ENCODE measurements around the gene SP6.

DNA sequence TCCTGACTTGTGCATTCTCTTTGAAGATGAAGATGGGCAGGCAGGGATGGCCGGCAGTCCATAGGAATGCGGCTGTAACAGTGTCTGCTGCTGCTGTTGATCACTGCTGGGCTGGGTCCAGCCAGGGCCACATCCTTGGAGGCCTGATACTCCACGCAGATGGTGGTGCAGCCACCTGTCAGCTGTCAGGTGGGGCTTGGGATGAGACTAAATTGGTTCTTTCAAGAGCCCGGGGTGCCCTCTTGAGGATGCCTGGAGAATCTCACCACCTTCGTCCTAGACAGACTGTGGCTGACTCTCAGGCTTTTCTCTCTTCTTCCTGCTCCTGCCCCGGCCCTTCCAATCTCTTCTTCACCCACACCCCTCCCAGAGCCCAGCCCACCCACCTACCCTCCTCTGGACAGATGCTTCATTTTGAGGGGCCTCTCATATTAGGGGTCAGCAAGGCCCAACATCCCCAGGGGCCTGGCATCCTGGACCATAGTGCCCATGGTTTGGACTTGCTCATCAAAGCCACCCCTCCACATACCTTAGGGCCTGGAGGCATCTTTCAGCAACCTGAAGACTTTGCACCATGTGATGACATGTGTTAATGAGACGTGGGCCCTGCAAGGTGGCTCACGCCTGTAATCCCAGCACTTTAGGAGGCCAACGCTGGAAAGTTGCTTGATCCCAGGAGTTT, 48.5 kb downstream of the SP6 start:
- TF ChIP-seq, protein P1, sequence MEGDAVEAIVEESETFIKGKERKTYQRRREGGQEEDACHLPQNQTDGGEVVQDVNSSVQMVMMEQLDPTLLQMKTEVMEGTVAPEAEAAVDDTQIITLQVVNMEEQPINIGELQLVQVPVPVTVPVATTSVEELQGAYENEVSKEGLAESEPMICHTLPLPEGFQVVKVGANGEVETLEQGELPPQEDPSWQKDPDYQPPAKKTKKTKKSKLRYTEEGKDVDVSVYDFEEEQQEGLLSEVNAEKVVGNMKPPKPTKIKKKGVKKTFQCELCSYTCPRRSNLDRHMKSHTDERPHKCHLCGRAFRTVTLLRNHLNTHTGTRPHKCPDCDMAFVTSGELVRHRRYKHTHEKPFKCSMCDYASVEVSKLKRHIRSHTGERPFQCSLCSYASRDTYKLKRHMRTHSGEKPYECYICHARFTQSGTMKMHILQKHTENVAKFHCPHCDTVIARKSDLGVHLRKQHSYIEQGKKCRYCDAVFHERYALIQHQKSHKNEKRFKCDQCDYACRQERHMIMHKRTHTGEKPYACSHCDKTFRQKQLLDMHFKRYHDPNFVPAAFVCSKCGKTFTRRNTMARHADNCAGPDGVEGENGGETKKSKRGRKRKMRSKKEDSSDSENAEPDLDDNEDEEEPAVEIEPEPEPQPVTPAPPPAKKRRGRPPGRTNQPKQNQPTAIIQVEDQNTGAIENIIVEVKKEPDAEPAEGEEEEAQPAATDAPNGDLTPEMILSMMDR (conservative IDR thresholded peaks at IDR 0.05; ENCODE audit: low read depth, low read length) = peak; percentile 87
- TF ChIP-seq EZH2 (IDR thresholded peaks at IDR 0.05; ENCODE audit: low read length, unreplicated experiment) (no peak), EZH2phosphoT487 (IDR thresholded peaks at IDR 0.05; ENCODE audit: borderline replicate concordance, low read length) (no peak)

All from PC-3 (cell line).